Left lung (tissue), 10 donors: ENCODE results near the gene CFAP100. TPM values are rescaled to one million over a fixed set of nuclear protein-coding genes. Genes with fewer than 3 reads are reported as not detected.

ENCODE experiments used
- ATAC-seq: fragments of 200-7000 bp; cut with Tn5 transposase; one replicate; pipeline ENCODE4 v1.9.1; 2020; ENCODE audit warnings: moderate library complexity
- DNase-seq, 4 donors: peaks; one replicate each; pipeline ENCODE4 v3.0.0-alpha.2; 2013 to 2020
- H3K27ac ChIP-seq, 2 donors: fragments of 200-600 bp; sonication (generic) in 1 of 2; one replicate each; pipeline versions ENCODE4 v1.5.0 to v1.8.0; 2020 to 2021
- H3K27me3 ChIP-seq, 2 donors: fragments of 200-600 bp; sonication (generic) in 1 of 2; one replicate each; pipeline versions ENCODE4 v1.5.0 to v1.8.0; 2020 to 2021
- H3K36me3 ChIP-seq, 2 donors: fragments of 200-600 bp; sonication (generic) in 1 of 2; one replicate each; pipeline versions ENCODE4 v1.5.0 to v1.8.0; 2020 to 2021
- H3K4me1 ChIP-seq, 2 donors: fragments of 200-600 bp; one replicate each; pipeline ENCODE4 v1.8.0; 2021
- H3K4me3 ChIP-seq, 2 donors: fragments of 200-600 bp; sonication (generic) in 1 of 2; one replicate each; pipeline versions ENCODE4 v1.5.0 to v1.8.0; 2020 to 2021; ENCODE audit warnings: mild to moderate bottlenecking in 1 of 2
- H3K9me3 ChIP-seq, 2 donors: fragments of 200-600 bp; sonication (generic) in 1 of 2; one replicate each; pipeline versions ENCODE4 v1.5.0 to v1.8.0; 2020 to 2021
- CTCF ChIP-seq, 2 donors: fragments of 200-600 bp; sonication (generic) in 1 of 2; IDR thresholded peaks; one replicate each; pipeline versions ENCODE4 v1.5.0 to v1.8.0; 2021; ENCODE audit warnings: antibody characterized with exemption in 2 of 2
- intact Hi-C, 2 donors: fragments of 100-400 bp; cut with DNase I; formaldehyde crosslinking; loops; one replicate each; pipeline versions ENCODE4 v1.11.2 to v1.14.2; 2022
- polyA plus RNA-seq, 6 donors: library from polyadenylated mRNA; unstranded; fragments of 120-200 nt; gene quantifications; one replicate each; pipeline ENCODE4 v1.2.1, GENCODE V29; 2013; ENCODE audit not compliant: insufficient read length in 6 of 6
- total RNA-seq, 2 donors: library from RNA; stranded (reverse); fragmentation: NEBNext Ultra II Directional; extraction: Animal tissue kit (Norgen Biotek cat#: 25700); gene quantifications; one replicate each; pipeline ENCODE4 v1.2.1, GENCODE V29; 2021
- donor health status: DM: no; HTN: yes; CAD: no.
- donor health status: DM: no; HTN: no; CAD: no.

The CFAP100 gene
- total and polyA plus RNA-seq, 8 donors: 1.0 to 8.2 (median 6.1) TPM; not detected in 1

GRCh38 chr3:126452213-126452612, 57.5 kb downstream of the CFAP100 start:
- ATAC-seq (no peak), DNase-seq (no peak)
- Histone ChIP-seq H3K36me3 (peaks cover 0 to 95% of the 10 kb centered on the region in 2 donors), H3K4me3 (no peak overlapping the region), H3K27me3 (no peaks in the 10 kb centered on the region), H3K27ac (no peak overlapping the region), H3K9me3 (no peaks in the 10 kb centered on the region), H3K4me1 (peaks cover 0 to 11% of the 10 kb centered on the region in 2 donors)
- TF ChIP-seq CTCF (IDR thresholded peaks at IDR 0.05): no peak
- intact Hi-C loops: no loop called here

GRCh38 chr3:126454025-126454424, 59.3 kb downstream of the CFAP100 start:
- intact Hi-C loops: no loop called here
- TF ChIP-seq CTCF (IDR thresholded peaks at IDR 0.05): no peak
- H3K36me3 ChIP-seq: peaks cover 0 to 97% of the 10 kb centered on the region in 2 donors
- no peak overlapping the region for H3K4me3 ChIP-seq
- H3K4me1 ChIP-seq: peaks cover 0 to 11% of the 10 kb centered on the region in 2 donors
- no peaks in the 10 kb centered on the region for H3K9me3 ChIP-seq
- DNase-seq: no peak
- no peaks in the 10 kb centered on the region for H3K27me3 ChIP-seq
- no peak overlapping the region for H3K27ac ChIP-seq
- no peak for ATAC-seq

- no peak for DNase-seq
- Histone ChIP-seq H3K36me3 (peaks cover 0 to 97% of the 10 kb centered on the region in 2 donors), H3K9me3 (no peaks in the 10 kb centered on the region), H3K27ac (no peak overlapping the region), H3K27me3 (no peaks in the 10 kb centered on the region), H3K4me3 (no peak overlapping the region), H3K4me1 (peaks cover 0 to 11% of the 10 kb centered on the region in 2 donors)
- no peak for ATAC-seq
- TF ChIP-seq CTCF (IDR thresholded peaks at IDR 0.05): no peak
- intact Hi-C loops: no loop called here
Observed at GRCh38 chr3:126454437-126455198, 59.9 kb downstream of the CFAP100 start.

GRCh38 chr3:126456211-126456610, 61.5 kb downstream of the CFAP100 start:
- no peak for TF ChIP-seq CTCF (IDR thresholded peaks at IDR 0.05)
- Histone ChIP-seq H3K27me3 (no peaks in the 10 kb centered on the region), H3K36me3 (peaks cover 0 to 97% of the 10 kb centered on the region in 2 donors), H3K4me1 (peaks cover 0 to 11% of the 10 kb centered on the region in 2 donors), H3K4me3 (no peak overlapping the region), H3K9me3 (no peaks in the 10 kb centered on the region), H3K27ac (peak overlapping the region in 1 of 2 donors; percentile 23)
- DNase-seq: no peak
- intact Hi-C loops: no loop called here
- no peak for ATAC-seq

GRCh38 chr3:126456766-126457388, 62.2 kb downstream of the CFAP100 start:
- TF ChIP-seq CTCF (IDR thresholded peaks at IDR 0.05): no peak
- H3K27ac ChIP-seq: peak overlapping the region in 1 of 2 donors; percentile 23
- ATAC-seq: no peak
- H3K36me3 ChIP-seq: peaks cover 3 to 97% of the 10 kb centered on the region in 2 donors
- no peaks in the 10 kb centered on the region for H3K27me3 ChIP-seq
- peaks cover 0 to 11% of the 10 kb centered on the region in 2 donors for H3K4me1 ChIP-seq
- intact Hi-C loops: no loop called here
- no peaks in the 10 kb centered on the region for H3K9me3 ChIP-seq
- no peak overlapping the region for H3K4me3 ChIP-seq
- DNase-seq: no peak
